Embryonic facial prominence (tissue), 1 donor: ENCODE measurements around the gene RAC3.
A peak's percentile ranks its signal among the peaks of the same experiment; 100 is the strongest.
"Not testable (repeated sequence)": the region's sequence is repeated elsewhere in the genome, so short reads cannot be mapped to it uniquely, and the experiment has no call there.

Source experiments
- DNase-seq: peaks from one replicate; pipeline ENCODE4 v3.0.0-alpha.2; 2016; ENCODE audit errors: extremely low spot score

The RAC3 gene

DNA sequence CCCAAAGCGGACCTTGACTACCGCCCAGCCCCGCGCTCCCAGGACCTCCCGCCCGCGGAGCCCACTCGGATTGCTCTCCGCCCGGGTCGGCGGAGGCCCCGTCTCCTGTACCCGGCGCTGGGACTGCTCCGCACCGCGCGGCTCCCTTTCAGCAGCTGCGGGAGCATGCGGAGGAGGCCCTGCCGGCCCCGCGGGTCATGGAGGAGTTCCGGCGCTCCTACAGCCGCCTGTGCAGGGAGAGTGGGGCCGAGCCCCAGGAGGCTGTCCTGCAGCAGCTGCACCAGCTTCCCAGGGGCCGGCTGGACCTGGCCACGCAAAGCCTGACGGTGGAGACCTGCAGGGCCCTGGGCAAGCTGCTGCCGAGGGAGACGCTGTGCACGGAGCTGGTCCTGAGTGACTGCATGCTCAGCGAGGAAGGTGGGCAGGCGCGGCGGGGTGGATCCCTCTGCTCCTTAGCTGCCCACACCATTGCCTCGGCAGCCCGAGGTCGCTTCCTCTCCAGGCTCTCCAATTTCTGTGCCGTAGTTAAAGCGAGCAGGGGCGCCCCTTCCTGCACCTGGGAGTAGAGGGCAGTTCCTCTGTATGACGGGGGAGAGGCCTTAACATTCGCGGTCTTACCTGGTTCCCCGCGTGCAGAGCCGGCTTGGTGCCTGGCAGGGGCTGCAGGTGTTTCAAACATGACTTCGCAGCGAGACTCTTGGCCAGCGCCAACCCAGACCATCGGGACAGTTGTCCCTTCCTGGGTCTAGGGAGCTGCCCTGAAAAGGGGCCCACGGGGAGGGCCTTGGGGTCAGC lies 7.8 kb upstream of the RAC3 start:
- no peak for DNase-seq

DNA sequence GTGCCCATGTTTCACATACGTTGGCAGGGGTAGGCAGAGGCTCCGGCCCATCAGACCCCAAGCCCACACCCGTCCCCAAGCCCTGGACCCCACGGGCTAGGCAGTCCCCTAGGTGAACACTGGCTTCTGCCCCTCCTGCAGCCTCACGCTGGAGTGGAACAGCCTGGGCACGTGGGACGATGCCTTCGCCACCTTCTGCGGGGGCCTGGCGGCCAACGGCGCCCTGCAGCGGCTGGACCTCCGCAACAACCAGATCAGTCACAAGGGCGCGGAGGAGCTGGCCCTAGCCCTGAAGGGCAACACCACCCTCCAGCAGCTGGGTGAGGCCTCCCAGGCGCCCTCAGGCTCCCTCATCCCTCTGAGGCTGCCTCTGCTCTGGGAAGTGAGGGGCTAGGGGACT lies 6.6 kb upstream of the RAC3 start:
- no peak for DNase-seq

DNA sequence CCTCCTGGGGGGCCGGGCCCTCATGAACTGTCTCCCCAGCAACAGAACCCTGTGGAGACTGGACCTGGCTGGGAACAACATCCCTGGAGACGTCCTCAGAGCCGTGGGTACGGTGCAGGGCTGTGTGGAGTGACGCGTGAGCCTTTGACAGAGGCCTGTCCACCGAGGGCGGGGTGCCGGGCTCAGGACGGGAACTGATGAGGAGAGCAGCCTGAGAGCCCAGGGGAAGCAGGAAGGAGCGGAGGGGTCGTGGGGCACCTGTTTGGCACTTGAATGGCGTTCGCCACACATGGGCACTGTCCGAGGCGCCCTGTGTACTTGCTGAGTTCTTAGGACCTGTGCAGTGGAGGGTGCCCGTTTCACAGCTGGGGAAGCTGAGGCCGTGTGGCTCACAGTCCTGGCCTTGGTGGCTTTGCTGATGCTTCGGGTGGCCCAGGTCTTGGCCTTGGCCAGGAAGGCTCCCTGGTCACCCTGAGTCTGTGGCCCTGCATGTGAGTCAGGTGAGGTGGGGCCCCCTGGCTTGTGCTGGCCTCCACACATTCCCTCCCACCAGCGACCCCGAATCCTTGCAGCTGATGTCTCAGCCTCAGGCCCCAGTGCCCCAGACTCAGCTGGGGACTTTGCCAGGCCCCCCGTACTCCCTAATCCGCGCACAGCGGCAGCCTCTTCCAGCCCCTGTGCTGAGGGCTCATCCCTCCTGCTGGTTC lies 5.9 kb upstream of the RAC3 start:
- DNase-seq: no peak

DNA sequence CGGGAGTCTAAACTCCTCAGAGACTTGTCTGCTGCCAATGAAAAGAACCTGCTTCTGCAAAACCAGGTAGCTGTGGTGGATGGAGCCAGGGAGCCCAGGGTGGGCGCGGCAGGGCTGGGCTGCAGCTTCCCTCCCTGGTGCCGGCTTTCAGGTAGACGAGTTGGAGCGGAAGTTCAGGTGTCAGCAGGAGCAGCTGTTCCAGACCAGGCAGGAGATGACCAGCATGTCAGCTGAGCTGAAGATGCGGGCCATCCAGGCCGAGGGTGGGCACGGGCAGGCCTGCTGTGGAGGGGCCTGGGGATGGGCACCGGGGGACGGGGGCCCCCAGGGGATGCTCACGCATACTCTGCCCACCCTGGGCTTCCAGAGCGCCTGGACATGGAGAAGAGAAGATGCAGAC lies 3.2 kb upstream of the RAC3 start:
- DNase-seq: no peak

DNA sequence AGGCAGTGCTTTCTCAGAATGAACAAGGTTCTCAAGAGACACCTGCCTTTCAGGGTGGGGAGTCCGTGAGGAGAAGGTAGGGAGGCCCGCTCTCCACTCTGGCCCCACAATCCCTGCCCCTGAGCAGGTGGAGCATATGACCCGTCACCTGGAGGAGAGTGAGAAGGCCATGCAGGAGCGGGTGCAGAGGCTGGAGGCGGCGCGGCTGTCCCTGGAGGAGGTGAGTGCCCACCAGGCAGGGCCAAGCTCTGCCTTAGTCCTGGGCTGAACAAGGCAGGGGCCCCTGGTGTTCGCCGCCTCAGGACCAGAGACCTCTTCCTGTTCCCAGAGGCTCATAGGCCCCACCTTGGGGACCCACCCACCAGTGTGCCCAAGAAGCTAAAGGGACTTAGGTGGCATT lies 2.5 kb upstream of the RAC3 start:
- DNase-seq: no peak

DNA sequence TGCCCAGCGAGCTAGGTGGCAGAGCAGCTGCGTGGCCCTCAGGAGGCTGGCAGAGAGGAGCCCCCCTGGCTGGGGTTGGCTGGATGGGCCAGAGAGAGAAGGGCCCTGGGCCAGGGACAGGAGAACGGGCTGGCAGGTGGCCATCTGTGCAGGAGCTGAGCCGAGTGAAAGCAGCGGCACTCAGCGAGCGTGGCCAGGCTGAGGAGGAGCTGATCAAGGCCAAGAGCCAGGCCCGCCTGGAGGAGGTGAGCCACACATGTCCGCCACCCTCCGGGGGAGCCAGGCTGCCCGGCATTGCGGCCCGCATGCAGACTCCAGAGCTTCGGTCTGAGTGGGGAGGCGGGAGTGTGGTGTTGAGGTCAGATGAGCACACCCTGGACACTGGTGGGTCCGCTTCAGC lies 2.1 kb upstream of the RAC3 start:
- no peak for DNase-seq

DNA sequence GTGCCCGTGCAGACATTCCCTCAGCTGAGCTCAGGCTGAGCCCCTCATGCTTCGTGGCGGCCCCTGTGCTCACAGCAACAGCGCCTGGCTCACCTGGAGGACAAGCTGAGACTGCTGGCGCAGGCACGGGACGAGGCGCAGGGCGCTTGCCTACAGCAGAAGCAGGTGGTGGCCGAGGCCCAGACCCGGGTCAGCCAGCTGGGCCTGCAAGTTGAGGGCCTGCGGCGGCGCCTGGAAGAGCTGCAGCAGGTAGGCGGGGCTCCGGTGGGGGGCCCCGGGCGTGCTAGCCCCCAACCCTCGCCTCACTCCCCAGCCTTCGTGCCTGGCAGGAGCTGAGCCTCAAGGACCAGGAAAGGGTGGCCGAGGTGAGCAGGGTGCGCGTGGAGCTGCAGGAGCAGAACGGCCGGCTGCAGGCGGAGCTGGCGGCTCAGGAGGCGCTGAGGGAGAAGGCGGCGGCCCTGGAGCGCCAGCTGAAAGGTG lies 1.4 kb upstream of the RAC3 start:
- no peak for DNase-seq

DNA sequence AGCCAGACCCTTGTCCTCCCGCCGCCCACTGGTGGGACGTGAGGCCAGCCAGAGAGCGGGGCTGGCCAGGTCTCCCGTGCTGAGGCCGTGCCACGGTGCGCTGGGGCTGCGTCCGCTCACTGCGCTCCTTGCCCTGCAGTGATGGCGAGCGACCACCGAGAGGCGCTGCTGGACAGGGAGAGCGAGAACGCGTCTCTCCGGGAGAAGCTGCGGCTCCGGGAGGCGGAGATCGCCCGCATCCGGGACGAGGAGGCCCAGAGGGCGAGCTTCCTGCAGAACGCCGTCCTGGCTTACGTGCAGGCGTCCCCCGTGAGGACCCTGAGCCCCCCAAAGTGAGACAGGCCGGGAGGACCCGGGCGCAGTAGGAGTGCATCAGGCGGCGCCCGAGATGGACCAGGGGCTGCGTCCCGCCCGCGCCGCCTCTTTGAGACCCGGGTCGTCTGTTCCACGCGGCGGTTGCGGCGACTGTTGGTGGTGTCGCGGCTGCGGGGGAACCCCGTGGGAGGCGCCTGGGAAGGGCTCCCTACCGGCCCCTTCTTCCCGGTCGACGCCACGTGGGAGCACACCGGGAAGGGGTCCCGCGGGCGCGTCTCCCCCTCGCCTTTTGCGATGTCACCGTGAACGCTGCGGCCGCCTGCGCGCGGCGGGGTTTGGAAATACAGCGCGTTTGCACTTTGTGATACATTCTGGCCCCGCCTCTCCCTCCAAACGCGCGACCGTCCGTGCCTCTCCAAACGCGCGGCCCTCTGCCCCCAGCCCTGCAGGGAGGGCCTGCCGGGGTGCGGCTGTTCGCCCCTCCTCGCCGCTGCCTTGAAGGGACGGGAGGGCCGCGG lies 792 bp upstream of the RAC3 start:
- DNase-seq: no peak

DNA sequence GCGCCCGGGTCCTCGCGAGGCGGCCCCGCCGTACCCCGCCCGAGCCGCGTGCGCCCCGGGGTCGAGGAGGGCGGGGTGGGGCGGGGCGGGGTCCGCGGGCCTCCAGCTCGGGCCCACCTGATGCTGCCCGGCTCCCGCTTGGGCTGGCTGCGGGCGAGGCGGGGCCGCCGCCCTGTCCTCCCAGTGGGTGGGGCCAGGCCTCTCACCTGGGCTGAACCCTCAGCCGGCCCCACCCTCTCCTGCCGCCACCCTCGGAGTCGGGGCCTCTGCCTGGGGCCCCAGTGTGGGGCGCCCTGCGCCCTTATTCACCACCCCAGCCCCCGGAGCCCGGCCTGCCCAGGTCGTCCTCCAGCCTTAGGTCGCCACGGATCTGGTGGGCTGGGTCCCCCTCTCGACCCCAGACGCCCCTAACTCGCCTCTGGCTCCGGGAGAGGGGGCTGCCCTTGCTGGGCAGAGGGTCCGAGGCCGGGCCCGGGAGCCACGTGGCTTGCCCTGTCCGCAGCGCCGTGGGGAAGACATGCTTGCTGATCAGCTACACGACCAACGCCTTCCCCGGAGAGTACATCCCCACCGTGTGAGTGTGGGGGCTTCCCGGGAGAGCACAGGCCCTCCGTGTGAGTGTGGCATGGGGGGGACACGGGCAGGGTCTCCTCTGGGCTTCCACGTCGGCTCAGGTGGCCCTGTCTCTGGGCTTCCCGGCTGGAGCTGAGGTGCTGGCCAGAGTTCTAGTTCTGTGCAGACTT lies 578 bp downstream of the RAC3 start:
- DNase-seq: no peak

DNA sequence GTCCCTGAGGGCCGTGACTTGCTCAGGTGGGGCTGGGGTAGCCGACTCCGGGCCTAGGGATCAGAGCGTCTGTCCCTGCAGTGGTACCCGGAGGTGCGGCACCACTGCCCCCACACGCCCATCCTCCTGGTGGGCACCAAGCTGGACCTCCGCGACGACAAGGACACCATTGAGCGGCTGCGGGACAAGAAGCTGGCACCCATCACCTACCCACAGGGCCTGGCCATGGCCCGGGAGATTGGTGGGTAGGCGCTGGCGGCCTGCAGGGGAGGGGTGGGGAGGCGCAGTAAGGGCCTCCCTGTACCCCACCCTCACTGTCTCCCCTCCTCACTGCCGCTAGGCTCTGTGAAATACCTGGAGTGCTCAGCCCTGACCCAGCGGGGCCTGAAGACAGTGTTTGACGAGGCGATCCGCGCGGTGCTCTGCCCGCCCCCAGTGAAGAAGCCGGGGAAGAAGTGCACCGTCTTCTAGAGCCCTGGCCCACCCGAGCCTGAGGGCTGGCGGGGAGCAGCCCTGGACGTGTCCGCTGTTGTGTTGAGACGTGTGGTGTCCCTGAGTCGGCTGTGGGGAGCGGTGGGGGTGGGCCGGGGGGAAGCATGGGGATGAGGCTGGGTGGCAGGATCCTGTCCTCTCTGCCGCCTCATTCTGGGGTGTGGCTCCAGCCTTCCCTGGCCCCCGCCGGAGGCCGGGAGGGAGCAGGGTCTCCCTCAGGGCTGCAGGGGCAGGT lies 2.0 kb downstream of the RAC3 start:
- no peak for DNase-seq

DNA sequence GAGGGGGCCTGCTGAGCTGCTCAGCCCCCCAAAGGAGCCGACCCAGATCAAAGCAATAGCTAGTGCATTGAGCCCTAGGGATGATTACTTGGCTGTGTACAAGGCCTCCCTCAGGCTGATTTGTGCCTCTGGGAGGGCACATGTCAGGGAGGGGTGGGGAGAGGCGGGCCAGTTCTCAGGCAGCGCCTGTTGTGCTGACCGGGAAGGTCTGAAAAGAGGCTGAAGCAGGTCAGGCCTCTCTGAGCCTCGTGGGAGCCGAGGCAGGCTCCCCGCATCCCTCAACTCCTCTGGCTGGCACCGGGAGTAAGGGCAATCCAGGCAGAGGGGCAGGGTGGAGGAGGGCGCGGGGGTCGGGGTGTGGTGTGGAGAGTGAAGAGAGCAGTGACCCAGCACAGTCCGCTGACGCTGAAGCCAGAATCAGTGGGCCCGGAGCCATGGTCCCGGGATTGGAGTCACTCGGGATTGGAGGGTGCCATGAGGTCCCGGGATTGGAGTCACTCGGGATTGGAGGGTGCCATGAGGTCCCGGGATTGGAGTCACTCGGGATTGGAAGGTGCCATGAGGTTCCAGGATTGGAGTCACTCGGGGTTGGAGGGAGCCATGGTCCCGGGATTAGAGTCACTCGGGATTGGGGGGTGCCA lies 3.0 kb downstream of the RAC3 start:
- DNase-seq: no peak

DNA sequence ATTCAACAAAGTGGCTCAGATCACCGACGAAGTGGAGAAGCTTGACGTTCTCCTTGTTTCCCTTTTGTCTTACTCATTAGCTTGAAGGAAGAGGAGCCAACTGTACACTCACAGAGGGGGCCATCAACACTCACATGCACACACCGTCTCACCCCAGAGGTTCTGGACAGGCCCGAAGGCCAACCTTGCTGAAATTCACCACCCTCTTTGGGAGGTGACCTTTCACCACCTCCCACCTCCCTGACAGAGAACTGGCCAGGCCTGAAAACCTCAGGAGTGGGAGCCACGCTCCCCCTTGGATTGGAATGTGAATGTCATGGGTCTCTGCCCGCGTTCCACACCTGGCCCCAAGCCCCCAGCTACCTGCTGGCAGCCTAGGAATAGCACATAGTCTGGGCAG lies 4.0 kb downstream of the RAC3 start:
- no peak for DNase-seq

DNA sequence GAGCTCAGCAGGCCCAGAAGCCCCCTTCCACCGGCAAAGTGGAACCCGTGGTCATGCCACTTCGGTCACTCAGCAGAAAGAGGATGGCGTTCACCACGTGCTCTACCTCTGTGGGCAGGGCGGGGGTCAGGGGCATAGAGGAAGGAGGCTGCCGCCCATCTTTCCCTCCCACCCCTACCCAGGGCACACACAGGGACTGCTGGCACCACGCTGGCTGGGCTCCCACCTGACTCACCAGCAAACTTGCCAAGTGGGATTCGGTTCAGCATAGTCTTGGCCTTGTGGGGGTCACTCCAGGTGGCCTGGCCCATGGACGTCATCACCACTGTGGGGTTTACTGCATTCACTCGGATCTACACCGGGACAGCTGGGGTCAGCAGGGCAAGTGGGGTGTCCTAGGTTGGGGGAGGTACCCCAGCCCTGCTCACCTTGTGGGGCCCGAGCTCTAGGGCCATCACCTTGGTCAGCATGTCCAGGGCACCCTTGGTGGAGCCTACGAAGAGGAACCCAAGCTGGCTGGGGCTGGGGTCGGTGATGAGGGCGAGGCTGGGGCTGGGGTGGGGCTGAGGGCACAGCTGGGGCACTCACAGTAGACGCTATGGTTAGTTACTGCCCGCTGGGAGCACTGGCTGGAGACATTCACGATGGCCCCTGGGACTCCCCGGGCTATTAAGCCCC lies 4.6 kb downstream of the RAC3 start:
- no peak for DNase-seq

DNA sequence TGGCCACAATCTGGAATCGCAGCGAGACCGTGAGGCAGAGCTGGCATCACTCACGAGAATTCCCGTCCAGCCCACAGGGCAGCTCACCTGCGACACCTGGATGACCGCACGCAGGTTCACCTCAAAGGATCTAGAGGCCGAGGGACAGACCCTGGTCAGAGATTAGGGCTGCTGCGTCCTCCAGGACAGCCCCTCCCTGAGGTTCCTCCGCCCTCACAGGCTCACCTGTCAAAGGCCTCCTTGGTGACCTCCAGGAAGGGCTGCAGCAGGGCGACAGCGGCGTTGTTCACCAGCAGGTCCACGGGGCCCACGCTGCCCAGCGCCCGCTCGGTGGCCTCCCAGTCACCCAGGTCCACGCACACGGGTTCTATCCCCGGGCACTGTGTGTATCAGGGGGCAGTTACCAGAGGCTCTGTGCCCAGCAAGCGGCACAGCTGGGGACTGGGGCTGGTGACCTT lies 5.2 kb downstream of the RAC3 start:
- no peak for DNase-seq

DNA sequence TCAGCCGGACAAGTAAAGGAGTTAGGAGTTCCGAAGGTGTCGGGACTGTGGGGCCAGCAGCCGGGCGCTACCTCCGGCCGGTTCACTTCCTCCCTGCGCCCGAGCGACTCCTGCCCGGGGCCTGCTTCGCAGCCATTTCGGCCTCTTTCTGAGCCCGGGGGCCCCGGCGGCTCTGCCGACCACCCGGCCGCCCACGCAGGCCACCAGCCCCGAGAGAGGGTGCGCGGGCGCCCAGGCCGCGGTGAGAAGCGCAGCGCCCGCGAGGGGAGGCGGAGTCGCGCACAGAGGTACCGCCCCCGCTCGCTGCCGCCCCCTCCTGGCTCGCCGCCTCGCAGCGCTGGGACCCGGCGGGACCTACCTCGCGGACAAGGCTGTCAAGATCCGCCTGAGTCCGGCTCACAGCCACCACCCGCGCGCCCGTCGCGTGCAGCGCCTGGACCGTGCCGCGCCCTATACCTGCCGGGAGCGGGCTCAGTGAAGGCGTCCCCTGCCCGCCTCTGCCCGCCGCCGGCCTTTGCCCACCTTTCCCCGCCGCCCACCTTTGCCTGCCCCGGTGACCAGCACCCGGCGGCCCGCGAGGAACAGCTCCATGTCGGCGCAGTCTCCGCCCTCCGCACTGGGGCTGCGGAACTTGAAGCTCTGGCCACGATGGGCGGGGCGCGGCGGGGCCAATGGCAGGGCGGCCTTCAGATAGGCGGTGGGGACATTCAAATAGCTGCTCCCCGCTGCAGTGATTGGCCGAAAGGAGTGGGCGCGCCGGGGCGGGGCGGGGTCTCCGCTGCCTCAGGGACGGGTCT lies 5.8 kb downstream of the RAC3 start, which contains the start of gene DCXR:
Gene DCXR, minus strand, starts transcription at position 606 of the 797 bp plus-strand sequence. Its CDS starts 15 bp downstream, at position 591.
- peak; percentile 75 for DNase-seq

DNA sequence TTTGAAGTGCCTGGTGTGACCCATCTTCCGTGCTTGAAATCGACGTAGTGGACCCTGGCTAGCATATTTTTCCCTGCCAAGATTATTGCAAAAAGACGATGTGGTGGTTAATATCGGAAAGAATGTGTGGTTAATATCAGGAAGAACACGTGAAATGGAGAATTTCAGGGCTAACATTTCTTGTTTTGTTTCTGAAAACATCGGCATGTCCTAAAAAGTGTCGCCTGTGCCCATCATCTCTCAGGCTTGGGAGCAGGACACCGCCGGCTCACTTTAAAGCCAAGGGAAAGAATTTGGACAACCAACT lies 6.4 kb downstream of the RAC3 start:
- DNase-seq: no peak

DNA sequence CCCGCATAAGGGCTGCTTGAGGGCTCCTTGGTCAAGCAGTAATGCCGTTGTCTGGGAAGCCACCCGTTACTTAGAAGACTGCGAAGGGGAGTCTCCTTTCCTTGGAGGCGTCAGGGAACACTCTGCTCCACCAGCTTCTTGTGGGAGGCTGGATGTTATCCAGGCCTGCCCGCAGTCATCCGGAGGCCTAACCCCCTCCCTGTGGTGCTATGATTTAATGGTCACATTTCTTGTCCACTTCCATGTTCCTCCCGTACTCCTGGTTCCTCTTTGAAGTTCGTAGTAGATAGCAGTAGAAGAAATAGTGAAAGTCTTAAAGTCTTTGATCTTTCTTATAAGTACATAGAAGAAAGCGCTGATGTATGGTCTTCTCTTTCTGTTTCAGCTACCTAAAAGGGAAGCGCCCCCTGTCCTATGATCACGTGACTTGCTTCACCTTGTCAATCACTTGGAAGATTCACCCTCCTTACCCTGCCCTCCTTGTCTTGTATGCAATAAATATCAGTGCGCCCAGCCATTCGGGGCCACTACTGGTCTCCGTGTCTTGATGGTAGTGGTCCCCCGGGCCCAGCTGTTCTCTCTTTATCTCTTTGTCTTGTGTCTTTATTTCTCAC lies 7.4 kb downstream of the RAC3 start:
- not testable (repeated sequence) for DNase-seq

DNA sequence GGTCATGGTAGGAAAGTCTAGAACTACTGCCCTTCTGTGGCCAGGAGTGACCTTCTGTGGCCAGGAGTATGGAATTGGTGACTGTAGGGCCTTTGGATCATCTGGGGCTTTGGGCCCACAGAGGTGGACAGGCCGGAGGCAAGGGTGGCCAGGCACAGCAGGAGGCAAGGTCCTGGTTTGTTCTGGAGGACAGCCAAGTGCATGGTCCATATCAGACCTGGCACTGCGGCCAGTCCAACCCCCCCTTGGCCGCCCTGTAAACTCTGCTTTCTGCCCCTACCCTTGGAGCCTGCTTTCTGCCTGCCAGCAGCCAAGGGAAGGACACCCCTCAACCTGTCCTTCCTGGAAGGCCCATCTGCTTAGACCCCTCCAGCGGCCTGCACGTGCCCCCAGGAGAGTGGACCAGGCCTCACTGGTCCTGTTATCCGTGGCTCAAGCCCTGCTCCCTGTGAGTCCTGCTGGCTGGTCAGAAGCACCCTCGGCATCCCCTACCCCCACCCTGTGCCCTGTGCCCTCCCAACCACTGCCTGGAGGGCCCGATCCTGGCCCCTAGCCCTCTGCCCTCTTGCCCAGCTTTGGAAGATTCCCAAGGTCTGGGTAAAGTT lies 8.3 kb downstream of the RAC3 start:
- no peak for DNase-seq
